NCI-H446 treated with DMSO at 0.1 percent for 48 hours (cell line): ENCODE measurements around the gene SYNC.
"Not testable (repeated sequence)": the region's sequence is repeated elsewhere in the genome, so short reads cannot be mapped to it uniquely, and the experiment has no call there.

Source experiments
- DNase-seq: peaks from one replicate; lab custom pipeline; 2025; lab: John Stamatoyannopoulos, UW

The SYNC gene

GRCh38 chr1:32642292-32642827 lies 60.2 kb downstream of the SYNC start:
- not testable (repeated sequence) for DNase-seq

- no peak for DNase-seq
Measured at GRCh38 chr1:32639489-32640075, 63.0 kb downstream of the SYNC start.

GRCh38 chr1:32636914-32637645 lies 65.5 kb downstream of the SYNC start:
- DNase-seq: no peak

GRCh38 chr1:32635508-32636277 lies 66.9 kb downstream of the SYNC start:
- no peak for DNase-seq

GRCh38 chr1:32632829-32633228 lies 69.7 kb downstream of the SYNC start:
- DNase-seq: no peak

- not testable (repeated sequence) for DNase-seq
Measured at GRCh38 chr1:32630173-32630572, 72.4 kb downstream of the SYNC start.
